Hematopoietic multipotent progenitor cell treated with erythropoietin and hydrocortisone succinate and interleukin-3 and kit ligand, for 17 days (in vitro differentiated cells): ENCODE data around the gene ISOC1.
A peak's percentile ranks its signal among the peaks of the same experiment; 100 is the strongest.

Experiments used
- DNase-seq: peaks from one replicate; pipeline ENCODE4 v3.0.0-alpha.2; 2015; ENCODE audit warnings: low spot score

ISOC1 gene

GRCh38 chr5:129094087-129094923 is at the start of gene ISOC1:
TSS of gene ISOC1 (plus strand) at chr5:129094749. CDS start at chr5:129094767, 18 bp downstream.
- peak; percentile 79 for DNase-seq

- DNase-seq = no peak
Measured at GRCh38 chr5:129046151-129046550, 48.4 kb upstream of the ISOC1 start.

- no peak for DNase-seq
Measured at GRCh38 chr5:129048509-129048908, 46.0 kb upstream of the ISOC1 start.

GRCh38 chr5:129049126-129049799 is 45.3 kb upstream of the ISOC1 start:
- DNase-seq = no peak

- no peak for DNase-seq
Measured at GRCh38 chr5:129051283-129051682, 43.3 kb upstream of the ISOC1 start.

- no peak for DNase-seq
Measured at GRCh38 chr5:129053438-129053837, 41.1 kb upstream of the ISOC1 start.

GRCh38 chr5:129057329-129057728 is 37.2 kb upstream of the ISOC1 start:
- no peak for DNase-seq

GRCh38 chr5:129061849-129062248 is 32.7 kb upstream of the ISOC1 start:
- no peak for DNase-seq

GRCh38 chr5:129063483-129064113 is 31.0 kb upstream of the ISOC1 start:
- no peak for DNase-seq

- DNase-seq = no peak
Measured at GRCh38 chr5:129065721-129066120, 28.8 kb upstream of the ISOC1 start.

GRCh38 chr5:129067745-129068144 is 26.8 kb upstream of the ISOC1 start:
- DNase-seq = no peak

- no peak for DNase-seq
Measured at GRCh38 chr5:129069292-129069691, 25.3 kb upstream of the ISOC1 start.

- DNase-seq = no peak
Measured at GRCh38 chr5:129073111-129073510, 21.4 kb upstream of the ISOC1 start.

- no peak for DNase-seq
Measured at GRCh38 chr5:129074903-129075302, 19.6 kb upstream of the ISOC1 start.

GRCh38 chr5:129077433-129078075 is 17.0 kb upstream of the ISOC1 start:
- no peak for DNase-seq

GRCh38 chr5:129078247-129078646 is 16.3 kb upstream of the ISOC1 start:
- no peak for DNase-seq

GRCh38 chr5:129078660-129079059 is 15.9 kb upstream of the ISOC1 start:
- no peak for DNase-seq

- DNase-seq = no peak
Measured at GRCh38 chr5:129079496-129079895, 15.1 kb upstream of the ISOC1 start.

- DNase-seq = no peak
Measured at GRCh38 chr5:129080766-129081165, 13.8 kb upstream of the ISOC1 start.

- no peak for DNase-seq
Measured at GRCh38 chr5:129082225-129083136, 12.1 kb upstream of the ISOC1 start.
